GM18909 (cell line): Measurements from ENCODE around the gene BTBD6.
"Not testable (repeated sequence)": the region's sequence is repeated elsewhere in the genome, so short reads cannot be mapped to it uniquely, and the experiment has no call there.

Experiments
- ATAC-seq: cut with Tn5 transposase; IDR thresholded peaks from one replicate; pipeline ENCODE4 v1.9.1; 2021; ENCODE audit warnings: mild to moderate bottlenecking; ENCODE audit not compliant: unreplicated experiment, poor library complexity

Gene BTBD6

DNA sequence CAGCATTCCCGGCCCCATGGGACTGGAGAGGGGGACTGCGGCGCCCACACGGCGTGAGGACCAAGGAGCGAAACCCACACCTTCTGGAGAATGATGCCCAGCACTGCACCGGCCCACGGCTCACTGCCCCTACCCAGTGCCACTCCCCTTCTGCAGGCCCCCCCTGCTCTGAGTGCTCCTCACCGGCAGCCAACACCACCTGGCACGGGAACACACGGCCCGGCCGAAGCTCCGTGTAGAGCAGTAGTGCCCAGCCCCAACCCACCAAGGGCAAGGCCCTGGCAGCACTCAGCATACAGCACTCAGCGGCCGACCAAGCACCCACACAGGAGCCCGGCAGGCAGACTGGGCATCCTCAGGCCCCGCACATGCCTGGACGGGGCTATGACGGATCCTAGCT is 13.4 kb downstream of the BTBD6 start:
- no peak for ATAC-seq

DNA sequence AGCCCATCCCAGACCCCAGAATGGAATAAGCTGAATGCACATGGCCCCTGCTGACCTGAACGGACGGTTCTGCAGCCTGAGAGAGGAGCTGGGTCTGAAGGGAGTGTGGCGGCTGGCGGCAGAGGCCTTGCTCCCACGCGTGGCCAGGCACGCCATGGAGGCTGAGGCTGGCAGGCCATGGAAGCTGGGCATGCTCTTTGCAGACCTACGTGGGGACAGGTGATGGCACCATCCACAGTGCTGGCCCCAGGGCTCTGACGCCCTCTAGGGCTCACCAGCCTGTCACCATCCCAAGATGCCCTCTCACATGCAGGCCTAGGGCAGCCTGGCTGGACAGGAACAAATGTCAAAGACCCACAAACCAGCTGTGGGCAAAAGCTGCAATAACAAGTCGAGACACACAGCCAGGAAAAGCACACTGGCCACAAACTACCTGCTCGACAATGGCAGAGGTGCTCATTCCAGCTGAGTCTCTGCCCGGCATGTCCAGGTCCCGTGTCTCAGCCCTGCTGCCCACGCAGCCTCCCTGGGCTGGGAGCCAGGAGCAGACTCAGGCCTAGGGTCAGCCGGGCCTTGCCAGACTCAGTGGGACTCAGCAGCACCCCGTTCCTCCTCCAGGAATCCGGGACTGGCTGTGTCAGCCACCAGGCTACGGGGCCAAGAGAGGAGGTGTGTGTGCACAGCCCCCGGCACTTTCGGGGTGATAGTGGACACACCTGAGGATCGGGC is 19.7 kb downstream of the BTBD6 start:
- no peak for ATAC-seq

DNA sequence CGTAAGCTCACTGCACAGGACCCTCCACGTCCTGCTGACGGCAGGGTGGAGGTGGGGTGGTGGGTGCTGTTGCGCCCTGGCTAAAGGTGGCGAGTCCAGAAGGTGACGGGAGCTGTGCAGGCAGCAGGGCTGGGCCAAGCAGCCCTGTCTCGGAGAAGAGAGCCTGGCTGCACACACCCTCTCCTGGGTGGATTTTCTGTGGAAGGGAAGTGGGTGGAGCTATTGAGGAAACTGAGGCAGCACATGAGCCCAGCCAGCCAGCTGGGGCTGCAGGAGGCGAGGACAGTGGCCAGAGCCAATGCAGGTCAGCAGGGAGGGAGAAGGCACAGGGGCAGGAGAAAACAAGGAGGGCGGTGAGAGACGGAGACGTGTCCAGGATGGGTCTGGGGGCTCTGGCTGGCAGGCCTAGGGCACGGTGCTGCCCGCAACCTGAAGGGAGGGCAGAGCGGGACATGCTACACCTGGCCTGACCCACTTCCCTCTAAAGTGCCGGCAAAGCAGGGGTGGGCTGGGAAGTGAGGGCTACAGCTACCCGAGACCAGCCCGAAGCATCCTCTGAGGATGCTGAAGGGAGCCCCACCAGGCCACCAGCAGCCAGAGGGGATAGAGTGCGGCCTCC is 20.5 kb downstream of the BTBD6 start:
- no peak for ATAC-seq

DNA sequence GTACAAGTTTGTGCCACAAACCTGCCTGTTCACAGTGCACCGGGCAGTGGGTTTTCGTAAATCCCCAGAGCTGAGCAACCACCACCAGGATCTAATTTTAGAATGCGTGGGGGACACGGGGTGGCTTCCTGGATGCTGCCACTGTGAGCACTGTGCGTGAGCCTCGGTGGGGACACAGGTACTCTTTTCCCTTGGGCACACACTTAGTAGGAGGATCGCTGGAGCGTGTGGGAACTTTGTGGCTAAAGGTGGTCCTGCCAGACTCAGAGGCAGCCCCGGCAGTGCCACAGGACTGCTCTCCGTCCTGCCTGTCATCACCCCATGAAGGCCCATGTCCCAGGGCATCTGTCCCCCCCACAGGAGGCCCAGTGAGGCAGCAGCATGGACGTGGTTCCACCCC is 21.1 kb downstream of the BTBD6 start:
- no peak for ATAC-seq

DNA sequence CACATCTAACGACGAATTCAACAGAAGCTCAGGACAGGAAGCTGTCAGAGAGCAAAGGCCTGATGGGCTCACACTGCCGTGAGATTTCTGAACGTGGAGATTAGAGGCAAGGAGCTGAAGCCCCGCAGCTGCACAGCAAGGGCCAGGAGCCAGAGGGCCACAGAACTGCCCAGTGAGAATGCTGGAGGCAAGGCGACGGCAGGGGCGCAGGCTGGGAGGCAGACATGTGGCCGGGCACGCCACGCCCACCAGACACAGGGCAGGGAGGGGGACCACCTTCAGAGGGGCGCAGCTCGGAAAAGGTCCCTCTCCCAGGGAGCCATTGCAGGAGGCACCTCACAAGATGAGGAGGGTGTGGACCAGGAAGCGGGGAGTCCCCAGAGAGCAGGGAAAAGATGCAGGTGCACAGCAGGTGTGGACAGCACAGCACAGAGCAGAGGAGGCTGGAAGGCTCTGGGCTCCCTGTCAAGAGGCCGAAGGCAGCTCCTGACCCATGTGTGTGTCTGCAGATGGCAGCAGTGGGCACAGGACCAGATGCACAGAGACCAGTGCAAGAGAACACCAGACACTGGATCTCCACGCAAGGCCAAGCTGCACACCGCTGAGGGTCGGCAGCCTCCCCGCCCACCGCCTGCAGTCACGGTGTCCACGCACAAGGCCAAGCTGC is 23.0 kb downstream of the BTBD6 start:
- no peak for ATAC-seq

DNA sequence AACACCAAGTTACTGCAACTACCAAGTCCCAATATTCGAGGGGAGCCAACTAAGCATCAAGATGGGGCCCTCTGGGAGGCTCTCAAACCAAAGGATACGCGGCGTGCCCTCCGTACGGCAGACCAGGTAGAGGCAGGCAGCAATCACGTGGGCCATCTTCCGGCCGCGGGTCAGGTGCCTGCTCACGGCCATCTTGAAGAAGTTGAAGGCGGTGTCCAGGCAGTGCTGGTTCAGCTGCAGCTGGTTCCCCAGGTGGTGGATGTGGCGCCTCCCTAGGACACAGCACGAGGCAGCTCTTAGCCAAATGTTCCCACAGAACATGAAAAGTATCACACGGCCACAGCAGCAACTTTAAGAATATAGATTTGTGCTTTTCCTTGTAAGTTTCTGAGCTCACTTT is 24.3 kb downstream of the BTBD6 start:
- no peak for ATAC-seq

DNA sequence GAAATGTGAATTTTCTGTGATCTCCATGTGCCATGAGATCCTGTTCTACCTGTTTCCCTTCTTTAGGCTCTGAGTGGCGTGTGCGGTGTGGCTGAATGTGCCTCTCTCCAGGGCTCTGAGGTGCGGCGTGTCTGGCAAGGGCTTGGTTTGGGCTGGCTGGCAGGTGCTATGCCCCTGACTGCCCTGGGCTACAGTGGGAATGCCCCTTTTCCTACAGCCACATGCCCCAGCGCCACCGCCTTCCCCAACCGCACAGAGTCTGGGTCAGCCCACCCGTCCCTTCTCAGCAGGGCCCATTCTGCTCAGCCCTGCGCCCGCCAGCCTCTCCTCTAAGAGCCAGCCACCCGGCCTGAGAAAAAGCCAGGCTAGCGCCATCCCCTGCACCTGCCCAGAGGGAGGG is 24.7 kb downstream of the BTBD6 start:
- no peak for ATAC-seq

DNA sequence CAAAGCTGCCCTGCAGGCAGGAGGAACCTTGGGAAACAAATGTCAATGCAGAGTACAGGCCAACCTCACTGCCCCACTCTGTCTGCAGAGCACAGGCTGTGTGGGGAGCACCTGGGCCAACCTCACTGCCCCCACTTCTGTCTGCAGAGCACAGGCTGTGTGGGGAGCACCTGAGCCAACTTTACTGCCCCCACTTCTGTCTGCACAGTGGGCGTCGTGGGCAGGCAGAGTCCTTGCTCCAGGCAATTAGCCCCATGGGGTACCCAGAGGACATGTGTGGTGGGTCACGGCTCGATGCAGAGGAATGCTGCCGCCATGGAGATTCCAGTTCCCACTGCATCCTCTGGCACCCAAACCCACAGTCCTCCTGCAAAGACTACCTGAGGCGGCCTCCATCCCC is 26.3 kb downstream of the BTBD6 start:
- no peak for ATAC-seq

DNA sequence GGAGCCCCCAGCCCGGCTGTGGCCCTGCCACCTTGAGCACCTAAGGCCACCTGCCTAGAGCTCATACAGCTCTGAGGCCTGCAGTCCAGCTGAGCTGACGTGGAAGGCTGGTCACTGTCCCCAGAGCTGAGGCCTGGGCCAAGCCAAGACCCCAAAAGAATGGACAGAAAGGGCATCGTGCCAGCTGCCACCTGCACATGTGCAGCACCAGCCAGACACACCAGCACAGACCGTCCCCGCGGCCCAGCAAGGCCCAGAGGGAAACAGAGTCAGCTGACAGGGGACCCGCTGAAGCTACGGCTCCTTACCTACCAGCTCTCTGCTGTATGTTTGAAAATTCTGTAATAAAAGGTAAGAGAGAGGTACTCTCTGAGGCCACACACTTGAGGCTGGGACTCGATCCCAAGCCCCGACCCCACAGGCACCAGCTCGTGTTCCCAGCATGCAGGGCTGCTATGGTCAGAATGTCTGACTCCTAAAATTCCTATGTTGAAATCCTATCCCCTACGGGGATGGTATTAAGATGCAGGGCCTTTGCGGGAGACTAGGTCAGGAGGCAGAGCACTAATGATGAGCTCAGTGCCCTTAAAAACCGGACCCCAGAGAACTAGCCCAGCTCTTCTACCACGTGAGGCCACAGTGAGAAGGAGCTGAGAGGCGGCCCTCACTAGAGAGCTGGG is 27.1 kb downstream of the BTBD6 start:
- no peak for ATAC-seq

DNA sequence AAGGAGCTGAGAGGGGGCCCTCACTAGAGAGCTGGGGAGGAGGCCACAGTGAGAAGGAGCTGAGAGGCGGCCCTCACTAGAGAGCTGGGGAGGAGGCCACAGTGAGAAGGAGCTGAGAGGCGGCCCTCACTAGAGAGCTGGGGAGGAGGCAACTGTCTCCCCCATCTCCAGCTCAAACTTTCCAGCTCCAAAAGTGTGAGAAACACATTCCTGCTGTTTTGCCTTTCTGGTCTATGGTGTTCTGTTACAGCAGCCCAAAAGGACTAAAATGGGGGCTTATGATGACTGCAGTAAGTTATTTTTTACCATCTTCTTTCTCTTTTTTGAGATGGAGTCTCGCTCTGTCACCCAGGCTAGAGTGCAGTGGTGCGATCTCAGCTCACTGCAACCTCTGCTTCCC is 29.1 kb downstream of the BTBD6 start:
- ATAC-seq = not testable (repeated sequence)

DNA sequence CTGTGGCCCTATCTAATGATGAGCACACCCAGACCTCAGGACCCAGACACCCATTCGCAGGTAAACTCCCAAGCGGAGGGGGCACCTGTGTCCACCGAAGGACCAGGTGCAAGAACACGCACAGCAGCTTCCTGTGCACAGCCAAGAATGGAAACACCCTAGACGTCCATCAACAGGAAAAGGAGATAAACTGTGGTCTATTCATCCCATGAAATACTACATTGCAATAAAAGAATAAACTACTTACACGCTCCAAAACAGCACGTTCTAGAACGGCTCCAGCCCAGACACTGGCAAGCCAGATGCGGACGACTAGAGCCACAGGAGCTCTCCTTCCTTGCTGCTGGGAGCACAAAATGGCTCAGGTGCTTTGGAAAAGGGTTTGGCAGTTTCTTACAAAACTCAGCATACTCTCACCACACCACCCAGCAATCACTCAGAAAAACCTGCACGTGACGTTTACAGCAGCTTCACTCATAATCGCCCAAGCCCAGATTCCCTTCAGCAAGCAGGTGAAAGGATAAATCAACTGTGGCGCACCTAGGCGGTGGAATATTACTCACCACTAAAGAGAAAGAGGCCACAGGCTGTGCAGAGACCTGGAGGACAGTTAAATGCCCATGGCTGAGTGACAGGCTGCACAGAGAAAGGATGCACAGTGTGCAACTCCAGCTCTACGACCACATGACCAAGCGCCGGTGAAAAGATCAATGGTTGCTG is 31.5 kb downstream of the BTBD6 start:
- ATAC-seq = no peak

DNA sequence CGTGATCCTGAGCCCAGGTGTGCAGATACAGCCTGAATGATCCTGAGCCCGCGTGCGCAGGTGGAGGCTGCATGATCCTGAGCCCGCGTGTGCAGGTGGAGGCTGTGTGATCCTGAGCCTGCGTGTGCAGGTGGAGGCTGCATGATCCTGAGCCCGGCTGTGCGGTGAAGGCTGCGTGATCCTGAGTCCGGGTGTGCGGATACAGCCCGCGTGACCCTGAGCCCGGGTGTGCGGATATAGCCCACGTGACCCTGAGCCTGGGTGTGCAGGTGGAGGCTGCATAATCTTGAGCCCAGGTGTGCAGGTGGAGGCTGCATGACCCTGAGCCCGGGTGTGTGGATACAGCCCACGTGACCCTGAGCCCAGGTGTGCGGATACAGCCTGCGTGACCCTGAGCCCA is 32.2 kb downstream of the BTBD6 start:
- ATAC-seq = no peak

DNA sequence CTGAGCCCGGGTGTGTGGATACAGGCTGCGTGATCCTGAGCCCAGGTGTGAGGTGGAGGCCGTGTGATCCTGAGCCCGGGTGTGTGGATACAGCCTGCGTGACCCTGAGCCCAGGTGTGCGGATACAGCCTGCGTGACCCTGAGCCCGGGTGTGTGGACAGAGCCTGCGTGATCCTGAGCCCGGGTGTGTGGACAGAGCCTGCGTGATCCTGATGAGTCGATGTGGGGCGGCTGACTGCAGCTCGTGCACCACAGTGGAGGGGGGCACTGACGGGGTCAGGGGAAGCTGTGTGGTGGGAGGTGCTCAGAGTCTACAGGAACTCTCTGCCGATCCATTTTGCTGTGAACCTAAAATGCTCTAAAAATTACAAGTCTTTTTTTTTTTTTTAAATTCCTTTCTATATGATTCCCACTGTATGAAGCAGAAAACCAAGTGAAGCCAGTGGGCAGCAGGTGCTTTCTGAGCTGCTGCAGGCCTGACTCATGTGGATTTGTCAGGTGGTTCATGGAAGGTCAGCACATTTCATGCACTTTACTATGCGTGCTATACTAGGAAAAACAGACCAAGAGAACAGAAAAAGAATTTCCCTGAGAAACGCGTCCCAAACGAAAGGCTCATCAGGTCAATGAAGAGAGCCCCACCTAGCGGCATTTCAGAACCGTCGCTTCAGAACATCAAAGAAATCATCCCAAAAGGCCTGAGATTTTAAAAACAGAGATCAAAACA is 33.2 kb downstream of the BTBD6 start:
- ATAC-seq = no peak

DNA sequence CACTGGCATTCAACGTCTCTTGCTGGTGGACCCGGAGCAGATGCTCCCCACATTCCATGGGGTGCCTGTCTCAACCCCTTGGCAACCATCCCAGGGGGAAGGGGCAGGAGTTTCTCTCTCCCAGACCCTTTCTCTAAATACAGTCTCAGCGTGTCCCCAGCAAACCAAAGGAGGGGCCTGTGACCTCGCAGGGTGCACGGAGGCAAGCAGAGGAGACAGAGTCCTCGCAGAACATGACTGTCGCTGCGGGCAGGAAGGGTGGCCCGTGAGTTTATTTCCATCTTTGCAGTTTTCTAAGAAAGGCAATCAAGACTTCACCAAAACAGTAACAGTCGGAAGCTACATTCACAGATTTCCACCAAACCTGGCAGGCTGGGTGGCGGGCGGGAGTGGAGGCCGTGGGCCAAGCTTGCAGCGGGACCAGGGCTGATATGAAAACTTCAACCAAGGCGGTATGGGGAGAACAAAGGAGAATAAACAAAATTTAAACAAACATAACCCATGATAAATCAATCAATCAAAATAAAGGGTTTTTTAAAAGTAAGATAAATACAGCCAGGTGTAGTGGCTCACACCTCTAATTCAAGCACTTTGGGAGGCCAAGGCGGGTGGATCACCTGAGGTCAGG is 33.9 kb downstream of the BTBD6 start:
- no peak for ATAC-seq

DNA sequence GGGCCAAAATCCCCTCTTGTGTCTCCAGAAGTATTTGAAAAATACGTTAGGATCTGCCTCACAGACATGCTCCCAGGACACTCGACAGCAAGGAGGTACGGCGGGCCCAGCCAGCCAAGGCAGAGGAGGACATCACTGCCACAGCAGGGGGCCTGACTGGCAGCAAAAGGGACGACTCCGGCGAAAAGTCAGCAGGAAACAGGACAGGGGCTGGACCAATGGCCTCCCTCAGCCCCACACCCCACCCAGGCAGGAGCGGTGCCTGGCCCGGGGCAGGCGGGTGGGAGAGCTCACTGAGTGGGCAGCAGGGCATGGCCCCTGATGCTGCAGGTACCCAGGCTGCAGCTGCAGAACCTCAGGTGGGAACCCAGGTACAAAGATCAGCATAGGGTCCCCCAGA is 34.7 kb downstream of the BTBD6 start:
- ATAC-seq = no peak

DNA sequence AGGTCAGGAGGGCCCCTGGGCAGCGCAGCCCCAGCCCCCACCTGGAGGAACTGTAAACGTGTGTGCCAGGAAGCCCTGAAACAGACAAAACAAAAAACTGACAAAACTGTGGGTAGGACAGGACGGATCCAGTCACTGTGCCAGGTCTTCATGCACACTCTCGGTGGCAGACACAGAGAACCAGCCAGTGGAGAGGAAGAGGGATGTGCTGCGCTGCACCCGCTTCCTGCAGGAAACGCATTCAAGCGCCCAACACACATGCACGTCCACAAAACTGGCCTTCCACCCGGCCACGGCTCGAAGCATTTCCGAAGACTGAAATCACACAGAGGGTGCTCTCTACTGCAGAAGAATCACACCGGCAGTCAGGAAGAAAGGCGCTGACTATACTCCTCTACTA is 35.6 kb downstream of the BTBD6 start:
- ATAC-seq = no peak

DNA sequence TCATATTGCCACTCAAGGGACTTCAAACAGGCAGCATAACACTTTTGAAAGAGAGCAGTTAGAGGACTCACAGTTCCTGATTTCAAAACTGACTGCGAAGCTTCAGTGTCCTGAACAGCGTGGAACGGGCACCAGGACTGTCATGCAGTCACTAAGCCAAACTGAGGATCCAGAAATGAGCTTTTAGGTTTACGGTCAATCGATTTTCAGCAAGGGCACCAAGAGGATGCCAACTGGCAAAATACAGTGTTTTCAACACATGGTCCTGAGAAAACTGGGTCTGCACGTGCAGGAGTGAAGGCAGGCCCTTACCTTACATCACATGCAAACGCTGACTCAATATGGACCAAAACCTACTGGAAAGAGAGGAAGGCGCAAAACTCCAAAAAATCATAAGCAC is 36.8 kb downstream of the BTBD6 start:
- no peak for ATAC-seq

DNA sequence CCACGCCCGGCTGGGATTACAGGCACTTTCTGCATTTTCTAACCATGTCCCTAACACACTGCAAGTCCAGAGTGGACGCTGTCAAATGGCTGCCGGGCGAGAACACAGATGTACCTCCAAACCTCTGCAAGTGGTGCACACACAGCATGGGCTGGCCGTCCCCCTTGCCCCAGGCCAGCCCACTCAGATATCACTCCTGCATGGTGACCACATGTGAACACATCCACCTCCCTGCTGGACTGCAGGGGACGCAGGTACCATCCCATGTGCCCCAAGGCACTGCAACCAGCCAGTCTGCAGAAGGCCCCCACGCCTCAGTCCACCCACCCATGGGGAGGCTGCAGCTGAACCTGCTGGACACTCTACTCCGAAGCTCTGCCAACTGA is 38.4 kb downstream of the BTBD6 start:
- ATAC-seq = no peak

DNA sequence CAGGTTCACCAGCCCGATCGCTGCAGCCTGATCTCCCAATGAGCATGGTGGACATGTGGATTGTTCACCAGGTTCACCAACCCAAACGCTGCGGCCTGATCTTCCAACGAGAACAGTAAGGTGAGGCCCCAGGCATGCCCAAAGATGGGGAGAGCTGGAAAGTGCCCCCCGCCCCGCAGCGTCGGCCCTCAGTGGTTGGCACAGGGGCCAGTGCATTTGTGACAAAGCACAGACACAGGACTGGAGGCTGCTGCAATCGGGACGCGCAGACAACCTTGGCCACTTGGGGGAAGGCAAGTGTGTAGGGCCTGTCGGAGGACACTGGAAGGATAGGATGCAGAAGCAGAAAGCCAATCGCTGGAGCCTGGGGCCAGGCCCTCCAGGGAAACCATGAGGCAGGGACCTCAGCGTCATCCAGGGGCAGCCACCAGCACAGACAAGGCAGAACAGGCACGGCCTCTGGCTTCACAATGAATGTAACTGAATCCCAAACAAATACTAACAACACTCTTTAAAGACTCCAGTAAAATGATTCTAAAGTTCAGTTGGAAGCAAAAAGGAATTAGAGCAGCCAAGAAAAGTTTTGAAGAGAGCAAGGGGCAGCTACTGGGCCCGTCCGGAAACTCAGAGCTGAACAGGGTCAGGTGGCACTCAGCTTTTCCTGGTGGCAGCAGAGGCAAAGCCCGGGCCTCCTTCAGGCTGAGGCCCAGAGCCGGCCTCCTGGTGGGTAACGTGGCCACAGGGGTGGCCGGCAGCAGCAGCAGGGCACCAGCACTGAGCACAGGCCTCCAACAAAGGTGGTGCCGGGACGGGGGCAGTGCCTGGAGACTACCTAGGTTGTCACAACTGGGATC is 39.1 kb downstream of the BTBD6 start:
- ATAC-seq = no peak
